Stimulated activated CD4-positive, alpha-beta T cell treated with anti-CD3 and anti-CD28 coated beads, Interleukin-15, amount 100 ng/mL, for 24 hours (primary cell): Measurements from ENCODE around the gene NUDT3.
A peak's percentile ranks its signal among the peaks of the same experiment; 100 is the strongest.

Experiments
- DNase-seq: peaks from one replicate; pipeline ENCODE4 v3.0.0-alpha.2; 2020

NUDT3 gene

GRCh38 chr6:34317882-34318498 is 74.5 kb downstream of the NUDT3 start:
- no peak for DNase-seq

GRCh38 chr6:34317172-34317477 is 75.3 kb downstream of the NUDT3 start:
- peak; percentile 6 for DNase-seq

GRCh38 chr6:34316431-34317171 is 75.9 kb downstream of the NUDT3 start:
- no peak for DNase-seq

GRCh38 chr6:34315780-34316179 is 76.7 kb downstream of the NUDT3 start:
- DNase-seq = peak; percentile 24

GRCh38 chr6:34315256-34315655 is 77.2 kb downstream of the NUDT3 start:
- DNase-seq = no peak

- no peak for DNase-seq
Observed at GRCh38 chr6:34312259-34312658, 80.2 kb downstream of the NUDT3 start.

- DNase-seq = no peak
Observed at GRCh38 chr6:34310817-34311216, 81.7 kb downstream of the NUDT3 start.

GRCh38 chr6:34308483-34308882 is 84.0 kb downstream of the NUDT3 start:
- DNase-seq = no peak

- DNase-seq = no peak
Observed at GRCh38 chr6:34305982-34306708, 86.3 kb downstream of the NUDT3 start.

- DNase-seq = no peak
Observed at GRCh38 chr6:34305497-34305896, 87.0 kb downstream of the NUDT3 start.

- no peak for DNase-seq
Observed at GRCh38 chr6:34304164-34304563, 88.3 kb downstream of the NUDT3 start.

GRCh38 chr6:34302929-34303328 is 89.5 kb downstream of the NUDT3 start:
- no peak for DNase-seq

- no peak for DNase-seq
Observed at GRCh38 chr6:34301408-34301807, 91.1 kb downstream of the NUDT3 start.

GRCh38 chr6:34300332-34300751 is 92.1 kb downstream of the NUDT3 start:
- DNase-seq = no peak

GRCh38 chr6:34298941-34299340 is 93.5 kb downstream of the NUDT3 start:
- no peak for DNase-seq

GRCh38 chr6:34295721-34296120 is 96.7 kb downstream of the NUDT3 start:
- no peak for DNase-seq

- no peak for DNase-seq
Observed at GRCh38 chr6:34292954-34293353, 99.5 kb downstream of the NUDT3 start.

- no peak for DNase-seq
Observed at GRCh38 chr6:34289137-34289536, 103.3 kb downstream of the NUDT3 start.

GRCh38 chr6:34288581-34288980 is 103.9 kb downstream of the NUDT3 start:
- peak; percentile 12 for DNase-seq

GRCh38 chr6:34285448-34286164 is 106.9 kb downstream of the NUDT3 start:
- DNase-seq = no peak

GRCh38 chr6:34284563-34285447 is 107.7 kb downstream of the NUDT3 start:
- DNase-seq = no peak

GRCh38 chr6:34281702-34282334 is 110.7 kb downstream of the NUDT3 start:
- no peak for DNase-seq
